A549 (cell line): Measurements from ENCODE around the gene VARS2.

Experiments used
- CTCF ChIP-seq: fragments of >200 bp; sonication (Bioruptor Twin); formaldehyde crosslinking; IDR thresholded peaks from 3 replicates; pipeline ENCODE4 v1.5.1; 2016
- HEYL ChIP-seq: fragments of 250-450 bp; sonication (Bioruptor Pico); IDR thresholded peaks from 2 replicates; pipeline ENCODE4 v1.8.0; 2021; ENCODE audit warnings: mild to moderate bottlenecking, moderate library complexity
- JUNB ChIP-seq: fragments of >200 bp; sonication (Bioruptor Twin); formaldehyde crosslinking; IDR thresholded peaks from 2 replicates; pipeline ENCODE4 v1.6.1; 2016
- POLR2A ChIP-seq: IDR thresholded peaks from 2 replicates; pipeline ENCODE4 v1.6.1; 2012; ENCODE audit warnings: mild to moderate bottlenecking, low read length
- RNF2 ChIP-seq: fragments of 200-600 bp; sonication (generic); IDR thresholded peaks from 2 replicates; pipeline ENCODE4 v1.6.1; 2016; ENCODE audit warnings: low read depth, mild to moderate bottlenecking, antibody characterized with exemption, moderate library complexity, borderline replicate concordance
- SREBF2 ChIP-seq: fragments of 450-650 bp; IDR thresholded peaks from 2 replicates; pipeline ENCODE4 v1.6.1; 2014; ENCODE audit warnings: mild to moderate bottlenecking, moderate library complexity
- TF ChIP-seq, protein P1 (sequence below): fragments of >200 bp; sonication (Bioruptor Twin); formaldehyde crosslinking; IDR thresholded peaks from 3 replicates; pipeline ENCODE4 v1.6.1; 2016

GRCh38 chr6:30897882-30898281 lies 16.2 kb upstream of the VARS2 start:
- TF ChIP-seq CTCF (no peak), POLR2A (no peak), JUNB (no peak), RNF2 (no peak), HEYL (no peak), SREBF2 (no peak)
- TF ChIP-seq, protein P1, sequence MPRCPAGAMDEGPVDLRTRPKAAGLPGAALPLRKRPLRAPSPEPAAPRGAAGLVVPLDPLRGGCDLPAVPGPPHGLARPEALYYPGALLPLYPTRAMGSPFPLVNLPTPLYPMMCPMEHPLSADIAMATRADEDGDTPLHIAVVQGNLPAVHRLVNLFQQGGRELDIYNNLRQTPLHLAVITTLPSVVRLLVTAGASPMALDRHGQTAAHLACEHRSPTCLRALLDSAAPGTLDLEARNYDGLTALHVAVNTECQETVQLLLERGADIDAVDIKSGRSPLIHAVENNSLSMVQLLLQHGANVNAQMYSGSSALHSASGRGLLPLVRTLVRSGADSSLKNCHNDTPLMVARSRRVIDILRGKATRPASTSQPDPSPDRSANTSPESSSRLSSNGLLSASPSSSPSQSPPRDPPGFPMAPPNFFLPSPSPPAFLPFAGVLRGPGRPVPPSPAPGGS = no peak
